NCI-H1092 treated with DMSO at 0.1 percent for 48 hours (cell line): ENCODE data around the gene CPB2.

Experiments
- DNase-seq: peaks from one replicate; lab custom pipeline; 2025; lab: John Stamatoyannopoulos, UW

The CPB2 gene

GRCh38 chr13:46100191-46100815 is 4.5 kb downstream of the CPB2 start:
- DNase-seq = no peak

- no peak for DNase-seq
Measured at GRCh38 chr13:46097663-46098062, 7.2 kb downstream of the CPB2 start.

- DNase-seq = peak; percentile 22
Measured at GRCh38 chr13:46097015-46097414, 7.8 kb downstream of the CPB2 start.

DNA sequence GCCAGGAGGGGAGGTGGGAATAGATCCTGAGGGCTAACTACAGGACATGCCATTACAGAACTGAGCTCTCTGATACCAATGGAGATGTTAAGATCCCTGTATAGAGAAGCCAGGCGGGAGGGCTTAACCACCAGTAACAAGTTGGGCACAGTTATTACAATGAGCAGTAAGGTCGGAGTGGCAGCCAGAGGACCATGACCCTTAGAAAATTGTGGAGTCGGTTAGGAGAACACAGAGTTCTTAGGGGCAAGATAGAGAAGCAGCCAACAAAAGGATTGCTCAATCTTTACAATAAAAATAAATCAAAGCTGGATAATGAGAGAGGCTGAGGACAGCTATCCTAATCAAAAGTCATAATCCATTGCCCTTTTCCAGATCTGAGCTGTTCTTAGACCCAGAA is 10.4 kb downstream of the CPB2 start:
- no peak for DNase-seq

GRCh38 chr13:46088821-46089562 is 15.8 kb downstream of the CPB2 start:
- DNase-seq = no peak

DNA sequence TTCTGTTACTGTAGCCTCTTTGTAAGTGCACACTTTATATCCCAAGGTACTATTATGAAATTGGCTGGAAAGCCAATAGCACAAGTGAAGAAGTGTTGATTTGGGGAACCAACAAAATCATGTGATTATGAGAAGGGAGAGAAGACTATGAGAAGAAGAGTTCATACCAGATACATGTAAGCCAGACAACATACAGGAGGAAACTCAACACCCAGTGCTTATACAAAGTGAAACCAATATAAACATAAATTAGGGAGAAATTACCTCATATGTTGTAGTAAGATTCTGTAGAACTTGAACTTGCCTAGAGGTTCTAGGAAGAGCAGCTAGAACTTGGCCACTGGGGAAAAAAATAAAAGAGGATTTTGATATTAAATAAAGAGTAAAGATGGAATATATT is 17.4 kb downstream of the CPB2 start:
- no peak for DNase-seq

GRCh38 chr13:46086985-46087384 is 17.8 kb downstream of the CPB2 start:
- DNase-seq = no peak

- no peak for DNase-seq
Measured at GRCh38 chr13:46086421-46086922, 18.4 kb downstream of the CPB2 start.

- no peak for DNase-seq
Measured at GRCh38 chr13:46085737-46086136, 19.1 kb downstream of the CPB2 start.

DNA sequence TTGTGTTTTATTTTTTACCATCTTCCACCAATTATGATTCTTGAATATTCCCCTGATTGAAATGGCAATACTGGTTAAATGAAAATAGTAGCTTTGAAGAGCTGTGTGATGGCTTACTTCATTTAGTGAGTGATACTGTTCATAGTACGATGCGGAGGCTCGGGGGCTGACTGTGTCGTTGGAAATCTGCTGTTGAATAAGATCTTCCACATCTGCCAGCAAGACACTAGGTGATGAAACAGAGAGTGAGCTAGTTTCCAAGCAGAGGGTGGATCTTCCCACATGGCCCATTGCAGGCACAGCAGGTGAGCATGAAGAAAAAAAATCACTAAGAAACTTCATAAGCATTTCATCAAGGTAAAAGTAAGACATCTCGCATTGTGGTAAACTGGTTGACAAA is 22.5 kb downstream of the CPB2 start:
- DNase-seq = no peak

GRCh38 chr13:46079770-46080169 is 25.1 kb downstream of the CPB2 start:
- no peak for DNase-seq

- no peak for DNase-seq
Measured at GRCh38 chr13:46077265-46077664, 27.6 kb downstream of the CPB2 start.

DNA sequence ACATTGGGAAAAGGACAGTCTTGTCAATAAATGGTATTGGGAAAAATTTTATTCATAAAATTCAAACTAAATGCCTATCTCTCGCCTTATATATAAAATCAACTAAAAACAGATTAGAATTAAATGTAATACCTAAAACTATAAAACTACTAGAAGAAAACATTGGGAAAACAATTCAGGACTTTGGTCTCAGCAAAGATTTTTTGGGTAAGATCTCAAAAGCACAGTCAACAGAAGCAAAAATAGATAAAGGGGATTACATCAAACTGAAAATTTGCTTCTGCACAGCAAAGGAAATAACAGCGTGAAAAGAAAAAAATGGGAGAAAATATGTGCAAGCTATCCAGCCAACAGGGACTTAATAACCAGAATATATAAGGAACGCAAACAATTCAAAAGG is 28.0 kb downstream of the CPB2 start:
- DNase-seq = no peak

- DNase-seq = no peak
Measured at GRCh38 chr13:46075811-46076210, 29.0 kb downstream of the CPB2 start.

GRCh38 chr13:46071590-46072249 is 33.1 kb downstream of the CPB2 start:
- no peak for DNase-seq

GRCh38 chr13:46063292-46063691 is 41.5 kb downstream of the CPB2 start:
- DNase-seq = no peak

DNA sequence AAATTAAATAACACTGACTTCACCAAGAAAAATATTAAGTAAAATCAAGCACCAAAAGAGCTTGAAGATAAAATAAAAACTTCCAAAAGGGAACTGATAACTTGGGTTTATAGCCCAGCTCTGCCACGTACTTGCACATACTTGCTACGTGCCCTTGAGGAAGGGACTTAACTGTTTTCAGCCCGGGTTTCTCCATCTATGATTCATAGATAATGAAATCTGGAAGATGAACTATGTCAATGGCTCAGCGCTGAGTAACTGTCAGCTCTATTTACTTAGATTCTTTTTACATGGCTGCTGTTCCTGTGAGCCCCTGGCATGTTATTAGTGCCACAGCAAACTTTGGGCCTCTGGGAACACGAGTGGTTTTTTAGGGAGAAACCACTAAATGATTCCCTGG is 42.6 kb downstream of the CPB2 start:
- DNase-seq = no peak

- no peak for DNase-seq
Measured at GRCh38 chr13:46059405-46059804, 45.4 kb downstream of the CPB2 start.

GRCh38 chr13:46058268-46058667 is 46.6 kb downstream of the CPB2 start:
- no peak for DNase-seq

GRCh38 chr13:46057256-46058015 is 47.4 kb downstream of the CPB2 start:
- no peak for DNase-seq

- DNase-seq = no peak
Measured at GRCh38 chr13:46053162-46054012, 51.4 kb downstream of the CPB2 start.
